ENCODE measurements around the gene CCDC141. TPM values are rescaled to one million over a fixed set of nuclear protein-coding genes. Genes with fewer than 3 reads are reported as not detected.
"Not testable (repeated sequence)": the region's sequence is repeated elsewhere in the genome, so short reads cannot be mapped to it uniquely, and the experiment has no call there.

Gene CCDC141, protein sequence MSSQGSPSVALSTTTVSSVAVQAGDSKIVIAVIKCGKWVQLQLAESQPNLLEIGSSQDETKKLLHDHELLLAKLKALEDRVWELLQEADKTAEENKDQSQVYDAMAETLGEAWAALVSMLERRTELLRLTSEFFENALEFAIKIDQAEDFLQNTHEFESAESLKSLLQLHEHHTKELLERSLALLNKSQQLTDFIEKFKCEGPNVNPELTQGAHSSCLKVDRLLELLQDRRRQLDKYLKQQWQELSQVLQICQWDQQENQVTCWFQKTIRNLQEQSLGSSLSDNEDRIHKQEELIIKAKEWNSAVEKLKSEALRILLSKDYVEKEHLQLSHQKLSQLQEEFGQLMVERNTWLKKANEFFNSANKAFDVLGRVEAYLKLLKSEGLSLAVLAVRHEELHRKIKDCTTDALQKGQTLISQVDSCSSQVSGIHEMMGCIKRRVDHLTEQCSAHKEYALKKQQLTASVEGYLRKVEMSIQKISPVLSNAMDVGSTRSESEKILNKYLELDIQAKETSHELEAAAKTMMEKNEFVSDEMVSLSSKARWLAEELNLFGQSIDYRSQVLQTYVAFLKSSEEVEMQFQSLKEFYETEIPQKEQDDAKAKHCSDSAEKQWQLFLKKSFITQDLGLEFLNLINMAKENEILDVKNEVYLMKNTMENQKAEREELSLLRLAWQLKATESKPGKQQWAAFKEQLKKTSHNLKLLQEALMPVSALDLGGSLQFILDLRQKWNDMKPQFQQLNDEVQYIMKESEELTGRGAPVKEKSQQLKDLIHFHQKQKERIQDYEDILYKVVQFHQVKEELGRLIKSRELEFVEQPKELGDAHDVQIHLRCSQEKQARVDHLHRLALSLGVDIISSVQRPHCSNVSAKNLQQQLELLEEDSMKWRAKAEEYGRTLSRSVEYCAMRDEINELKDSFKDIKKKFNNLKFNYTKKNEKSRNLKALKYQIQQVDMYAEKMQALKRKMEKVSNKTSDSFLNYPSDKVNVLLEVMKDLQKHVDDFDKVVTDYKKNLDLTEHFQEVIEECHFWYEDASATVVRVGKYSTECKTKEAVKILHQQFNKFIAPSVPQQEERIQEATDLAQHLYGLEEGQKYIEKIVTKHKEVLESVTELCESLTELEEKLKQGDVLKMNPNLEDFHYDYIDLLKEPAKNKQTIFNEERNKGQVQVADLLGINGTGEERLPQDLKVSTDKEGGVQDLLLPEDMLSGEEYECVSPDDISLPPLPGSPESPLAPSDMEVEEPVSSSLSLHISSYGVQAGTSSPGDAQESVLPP (N-terminal part only)
- total RNA-seq: 10 to 100 TPM in 3 of 4 donors, 1 to 10 TPM in 1; 5.5 to 18.9 (median 12.5) TPM

DNA sequence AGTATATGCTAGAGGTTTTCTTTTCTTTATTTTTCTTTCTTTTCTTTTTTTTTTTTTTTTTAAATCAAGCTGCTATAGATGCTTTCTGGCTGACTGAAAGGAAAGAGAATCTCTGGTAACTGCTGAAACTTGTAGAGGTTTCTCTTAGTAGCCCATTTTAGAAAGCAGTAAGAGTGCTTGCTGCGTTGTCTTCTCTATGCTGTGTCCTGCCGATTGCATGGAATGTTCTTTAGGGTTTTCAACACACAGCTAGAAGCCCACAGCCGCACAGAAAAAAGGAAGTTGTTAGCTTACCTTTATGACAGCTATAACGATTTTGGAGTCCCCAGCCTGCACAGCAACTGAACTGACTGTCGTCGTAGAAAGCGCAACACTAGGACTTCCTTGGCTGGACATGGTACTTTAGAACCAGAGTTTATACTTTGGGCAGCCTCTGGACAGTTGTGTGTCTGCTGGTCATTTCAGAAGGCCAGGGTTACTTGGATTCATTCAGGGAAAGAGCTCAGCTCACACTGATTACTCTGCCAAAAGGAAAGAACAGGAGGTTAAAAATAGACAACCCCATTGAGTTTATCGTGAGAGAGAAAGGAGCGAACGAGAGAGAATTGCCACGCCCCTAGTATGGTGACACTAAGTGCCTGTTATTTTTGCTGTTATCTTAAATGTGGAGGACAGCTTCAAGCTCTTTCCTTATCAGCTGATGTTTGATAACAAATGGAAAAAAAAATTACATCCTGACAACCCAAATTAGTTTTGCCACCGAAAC, at the start of gene CCDC141:
CCDC141 (minus strand) TSS at position 592 of the 766 bp plus-strand sequence; CDS start at position 396, 196 bp downstream.
- ATAC-seq (ENCODE audit: low FRiP score): no peak
- TF ChIP-seq, protein P1, sequence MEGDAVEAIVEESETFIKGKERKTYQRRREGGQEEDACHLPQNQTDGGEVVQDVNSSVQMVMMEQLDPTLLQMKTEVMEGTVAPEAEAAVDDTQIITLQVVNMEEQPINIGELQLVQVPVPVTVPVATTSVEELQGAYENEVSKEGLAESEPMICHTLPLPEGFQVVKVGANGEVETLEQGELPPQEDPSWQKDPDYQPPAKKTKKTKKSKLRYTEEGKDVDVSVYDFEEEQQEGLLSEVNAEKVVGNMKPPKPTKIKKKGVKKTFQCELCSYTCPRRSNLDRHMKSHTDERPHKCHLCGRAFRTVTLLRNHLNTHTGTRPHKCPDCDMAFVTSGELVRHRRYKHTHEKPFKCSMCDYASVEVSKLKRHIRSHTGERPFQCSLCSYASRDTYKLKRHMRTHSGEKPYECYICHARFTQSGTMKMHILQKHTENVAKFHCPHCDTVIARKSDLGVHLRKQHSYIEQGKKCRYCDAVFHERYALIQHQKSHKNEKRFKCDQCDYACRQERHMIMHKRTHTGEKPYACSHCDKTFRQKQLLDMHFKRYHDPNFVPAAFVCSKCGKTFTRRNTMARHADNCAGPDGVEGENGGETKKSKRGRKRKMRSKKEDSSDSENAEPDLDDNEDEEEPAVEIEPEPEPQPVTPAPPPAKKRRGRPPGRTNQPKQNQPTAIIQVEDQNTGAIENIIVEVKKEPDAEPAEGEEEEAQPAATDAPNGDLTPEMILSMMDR (IDR thresholded peaks at IDR 0.05): no peak
- DNase-seq (ENCODE audit: low spot score): no peak

DNA sequence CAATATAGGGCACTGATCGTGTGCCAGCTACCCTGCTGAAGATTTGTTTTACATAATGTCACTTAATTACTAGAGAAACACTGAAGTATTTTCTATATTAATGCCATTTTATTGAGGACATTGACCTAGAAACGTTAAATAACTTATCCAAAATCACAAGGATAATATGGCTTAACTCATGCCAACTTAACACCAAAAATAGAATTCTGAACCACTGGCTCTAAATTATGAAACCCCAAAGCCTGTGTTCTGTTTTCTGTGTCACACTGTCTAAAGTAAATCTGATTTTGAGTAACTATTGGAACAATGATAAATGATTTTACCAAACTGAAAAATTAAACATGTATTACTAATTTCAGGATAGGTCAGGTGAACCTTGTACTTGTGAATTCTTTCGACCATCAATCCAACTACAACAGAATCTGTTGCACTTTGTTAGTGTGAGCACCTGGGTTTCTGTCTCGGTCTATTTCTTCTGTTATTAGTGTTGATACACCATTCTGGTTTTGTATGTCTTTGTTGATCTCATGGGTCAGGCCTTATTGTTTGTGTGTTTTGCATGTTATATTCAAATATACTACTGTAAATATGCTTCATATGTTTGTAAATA, 48.2 kb upstream of the CCDC141 start:
- TF ChIP-seq, protein P1 (IDR thresholded peaks at IDR 0.05): no peak
- DNase-seq (ENCODE audit: low spot score) (no peak), ATAC-seq (ENCODE audit: low FRiP score) (no peak)

DNA sequence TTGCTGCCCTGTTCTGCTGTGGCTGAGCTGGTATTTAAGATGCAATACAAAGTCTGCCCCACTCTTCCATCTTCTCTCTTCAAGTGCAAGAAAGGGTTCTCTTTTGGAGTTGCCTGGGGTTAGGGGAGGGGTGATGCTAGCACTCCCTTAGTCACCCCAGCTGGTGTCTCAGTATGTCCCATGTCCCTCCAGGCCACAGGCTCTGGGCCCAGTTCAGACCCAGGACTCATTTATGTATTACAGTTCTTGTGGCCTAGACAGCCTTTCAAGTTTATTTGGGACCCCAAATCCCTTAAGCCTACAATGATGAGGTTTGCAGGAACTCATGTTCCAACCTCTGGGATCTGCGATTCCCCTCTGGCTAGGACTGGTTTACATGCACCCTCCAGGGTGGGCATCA, 47.2 kb upstream of the CCDC141 start:
- no peak for ATAC-seq (ENCODE audit: low FRiP score)
- TF ChIP-seq, protein P1 (IDR thresholded peaks at IDR 0.05): no peak
- no peak for DNase-seq (ENCODE audit: low spot score)

DNA sequence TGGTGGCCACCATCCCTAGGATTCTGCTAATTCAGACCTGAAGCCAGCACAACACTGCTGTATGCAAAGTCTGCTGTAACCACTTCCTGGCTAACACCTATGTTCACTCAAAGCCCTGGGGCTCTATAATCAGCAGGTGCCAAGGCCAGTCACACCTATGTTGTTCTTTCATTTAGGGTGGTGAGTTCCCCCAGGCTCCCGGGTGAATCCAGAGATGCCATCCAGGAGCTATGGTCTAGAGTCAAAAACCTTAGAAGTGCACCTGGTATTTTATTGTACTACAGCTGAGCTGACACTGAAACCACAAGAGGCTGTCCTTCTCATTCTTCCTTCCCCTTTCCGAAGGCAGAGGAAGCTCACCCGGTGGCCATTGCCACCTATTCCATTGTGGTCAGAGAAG, 46.2 kb upstream of the CCDC141 start:
- DNase-seq (ENCODE audit: low spot score): no peak
- TF ChIP-seq, protein P1 (IDR thresholded peaks at IDR 0.05): no peak
- ATAC-seq (ENCODE audit: low FRiP score): no peak

DNA sequence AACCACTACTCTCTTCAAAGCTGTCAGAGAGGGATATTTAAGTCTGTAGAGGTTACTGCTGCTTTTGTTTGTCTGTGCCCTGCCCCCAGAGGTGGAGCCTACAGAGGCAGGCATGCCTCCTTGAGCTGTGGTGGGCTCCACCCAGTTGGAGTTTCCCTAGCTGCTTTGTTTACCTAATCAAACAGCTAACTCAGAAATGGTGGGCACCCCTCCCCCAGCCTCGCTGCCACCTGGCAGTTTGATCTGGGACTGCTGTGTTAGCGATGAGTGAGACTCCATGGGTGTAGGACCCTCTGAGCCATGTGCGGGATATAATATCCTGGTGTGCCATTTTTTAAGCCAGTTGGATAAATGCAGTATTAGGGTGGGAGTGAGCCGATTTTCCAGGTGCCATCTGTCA, 43.0 kb upstream of the CCDC141 start:
- not testable (repeated sequence) for DNase-seq (ENCODE audit: low spot score)

DNA sequence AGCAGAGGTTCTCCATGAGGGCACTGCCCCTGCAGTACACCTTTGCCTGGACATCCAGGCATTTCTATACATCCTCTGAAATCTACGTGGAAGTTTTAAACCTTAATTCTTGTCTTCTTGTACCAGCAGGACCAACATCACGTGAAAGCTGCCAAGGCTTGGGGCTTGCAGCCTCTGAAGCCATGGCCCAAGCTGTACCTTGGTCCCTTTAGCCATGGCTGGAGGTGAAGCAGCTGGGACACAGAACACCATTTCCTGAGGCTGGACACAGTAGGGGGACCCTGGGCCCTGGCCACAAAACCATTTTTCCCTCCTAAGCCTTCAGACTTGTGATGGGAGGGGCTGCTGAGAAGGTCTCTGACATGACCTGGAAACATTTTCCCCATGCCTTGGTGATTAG, 32.8 kb upstream of the CCDC141 start:
- ATAC-seq (ENCODE audit: low FRiP score) (no peak), DNase-seq (ENCODE audit: low spot score) (no peak)
- TF ChIP-seq, protein P1 (IDR thresholded peaks at IDR 0.05): no peak

More for the DNA sequence above, 43.0 kb upstream of the CCDC141 start:
- not testable (repeated sequence) for ATAC-seq (ENCODE audit: low FRiP score)
